Measurements from ENCODE around the gene BAIAP2. TPM values are rescaled to one million over a fixed set of nuclear protein-coding genes. Genes with fewer than 3 reads are reported as not detected.

The BAIAP2 gene
- total RNA-seq, 2 experiments from 2014 or later = 7.4 to 7.5 TPM

DNA sequence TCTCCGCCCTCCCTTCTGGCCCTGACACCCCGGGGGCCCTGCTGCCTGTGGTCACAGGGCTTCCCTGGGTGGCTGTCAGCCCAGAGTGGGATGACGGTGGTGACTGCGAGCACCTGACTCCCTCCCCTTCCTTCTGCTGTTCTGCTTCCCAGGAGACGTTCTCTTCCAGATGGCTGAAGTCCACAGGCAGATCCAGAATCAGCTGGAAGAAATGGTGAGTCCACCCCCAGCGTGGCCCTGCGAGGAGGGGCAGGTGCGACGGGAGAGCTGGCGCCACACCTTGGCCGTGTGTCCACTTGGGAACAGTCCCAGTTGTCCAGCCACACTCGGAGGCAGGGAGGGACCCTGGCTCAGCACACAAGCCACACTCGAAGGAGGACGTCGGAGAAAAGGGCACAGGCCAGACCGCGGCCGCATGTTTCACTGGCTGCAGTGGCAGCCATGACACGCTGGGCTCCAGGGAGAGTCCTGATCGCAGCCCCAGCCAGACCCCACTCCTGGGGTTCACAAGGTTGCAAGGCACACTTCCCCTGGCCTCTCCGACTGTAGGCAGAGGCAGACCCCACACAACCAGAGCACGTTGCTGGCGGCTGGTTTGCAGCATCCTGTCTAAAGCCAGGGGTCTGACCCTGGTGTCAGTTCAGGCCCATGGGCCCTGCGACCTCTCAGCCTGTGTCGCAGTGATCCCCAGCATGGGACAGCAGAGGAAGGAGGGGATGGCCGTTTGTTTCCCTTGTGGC, 49.9 kb downstream of the BAIAP2 start:
- Mint-ChIP-seq H3K4me1 (no peaks in the 10 kb centered on the region), H3K36me3 (no peaks in the 10 kb centered on the region), H3K27me3 (no peaks in the 10 kb centered on the region), H3K9me3 (no peaks in the 10 kb centered on the region), H3K27ac (no peak overlapping the region), H3K4me3 (no peak overlapping the region)
- POLR2A ChIA-PET = no interaction called here
- no peak for ATAC-seq (ENCODE audit: low read depth)
- no peak for DNase-seq

DNA sequence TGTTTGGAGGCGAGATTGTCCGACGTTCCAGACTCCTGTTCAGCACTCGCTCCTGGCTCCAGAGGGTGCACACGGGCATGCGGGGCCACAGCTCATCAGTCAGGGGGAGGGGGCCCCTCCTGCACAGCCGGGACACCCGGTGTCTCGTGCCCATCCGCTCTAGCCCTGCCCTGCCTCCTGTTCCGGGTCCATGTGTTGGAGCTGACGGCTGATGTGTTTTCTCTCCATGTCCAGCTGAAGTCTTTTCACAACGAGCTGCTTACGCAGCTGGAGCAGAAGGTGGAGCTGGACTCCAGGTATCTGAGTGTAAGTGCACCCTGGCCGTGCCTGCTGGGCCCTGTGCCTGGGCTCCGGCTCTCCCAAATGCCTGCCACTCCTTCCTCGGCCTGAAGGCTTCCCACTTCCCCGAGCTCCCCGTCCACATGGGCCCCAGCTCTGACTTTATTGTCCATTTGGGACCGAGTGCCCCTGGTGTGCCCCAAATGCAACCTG, 50.5 kb downstream of the BAIAP2 start:
- no peaks in the 10 kb centered on the region for H3K4me1 Mint-ChIP-seq
- no peak overlapping the region for H3K27ac Mint-ChIP-seq
- H3K27me3 Mint-ChIP-seq = no peaks in the 10 kb centered on the region
- no peak for ATAC-seq (ENCODE audit: low read depth)
- DNase-seq = no peak
- H3K36me3 Mint-ChIP-seq = no peaks in the 10 kb centered on the region
- POLR2A ChIA-PET = no interaction called here
- no peak overlapping the region for H3K4me3 Mint-ChIP-seq
- H3K9me3 Mint-ChIP-seq = no peaks in the 10 kb centered on the region

DNA sequence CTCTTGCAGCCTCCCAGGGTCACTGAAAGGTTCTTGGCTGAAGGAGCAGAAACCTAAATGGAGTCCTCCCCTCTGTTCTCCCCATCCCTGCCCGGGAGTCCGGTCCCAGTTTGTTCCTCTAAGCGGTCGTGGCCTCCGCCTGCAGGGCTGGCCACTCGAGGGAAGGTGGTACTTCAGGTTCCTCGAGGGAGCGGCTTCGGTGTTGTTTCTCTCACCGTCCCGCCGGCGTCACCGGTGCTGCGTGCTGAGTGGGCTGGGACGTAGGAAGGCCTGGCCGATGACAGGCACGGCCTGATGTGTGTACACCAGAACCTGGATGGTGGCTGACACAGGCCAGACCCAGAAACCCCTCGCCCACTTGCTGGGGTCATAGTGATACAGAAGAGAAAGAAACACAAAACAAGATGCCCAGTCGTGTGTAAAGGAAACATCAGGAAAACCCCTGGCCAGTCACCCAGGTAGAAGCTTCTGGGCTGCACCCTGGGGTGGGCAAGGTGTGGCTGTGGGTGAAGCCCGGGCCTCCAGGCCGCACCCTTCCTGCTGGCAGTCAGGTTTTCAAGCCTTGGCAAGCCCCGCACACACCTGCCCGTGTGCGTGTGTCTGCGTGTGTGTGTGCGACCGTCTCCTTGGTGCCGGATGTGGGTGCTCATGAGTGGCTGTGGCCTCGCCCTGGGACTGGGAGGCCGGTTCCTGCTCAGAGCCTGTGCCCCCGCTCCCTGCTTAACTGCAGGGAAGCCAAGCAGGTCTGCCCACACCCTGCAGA, 52.0 kb downstream of the BAIAP2 start:
- POLR2A ChIA-PET = interaction anchor here (1.1 to 1.4 kb wide), 2 partner anchors 12 to 38 kb away, joined by 3 read pairs; no protein-coding TSS in a partner anchor

DNA sequence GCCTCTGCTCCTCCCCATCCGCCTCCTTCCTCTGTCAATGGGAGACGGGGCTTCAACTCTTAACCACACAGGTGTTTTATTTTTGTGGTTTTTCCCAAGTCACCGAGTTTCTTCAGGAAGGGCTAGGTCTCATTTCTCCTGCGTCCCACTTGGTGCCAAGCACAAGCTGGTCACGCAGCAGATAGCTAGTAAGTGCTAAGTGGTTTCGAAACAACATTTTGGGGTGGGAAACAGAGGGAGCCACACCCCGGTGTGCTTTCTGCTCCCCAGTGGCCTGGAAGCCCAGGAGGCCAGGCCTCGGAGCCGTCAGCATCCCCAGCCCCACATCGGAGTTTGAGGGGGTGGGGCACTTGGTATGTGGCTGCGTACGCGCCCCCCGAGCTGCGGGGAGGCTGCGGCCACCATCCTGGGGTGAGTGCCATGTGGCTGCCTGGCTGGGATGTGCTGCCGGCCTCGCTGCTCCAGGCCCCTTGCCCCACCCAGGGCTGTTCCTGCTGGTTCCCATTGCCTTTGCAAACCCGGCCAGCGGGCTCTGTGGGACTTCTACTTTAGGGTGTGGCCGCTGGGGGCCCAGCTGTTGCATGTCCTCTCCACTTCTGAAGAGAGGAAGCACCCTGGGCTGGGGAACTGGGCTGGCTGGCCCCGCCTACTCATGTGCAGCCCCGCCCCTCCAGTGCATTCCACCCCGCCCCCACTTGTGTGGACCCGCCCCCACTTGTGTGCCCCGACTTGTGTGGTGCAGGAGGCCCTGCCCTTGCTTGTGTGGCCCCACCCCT, 55.6 kb downstream of the BAIAP2 start:
- peaks cover 6% of the 10 kb centered on the region for H3K4me1 Mint-ChIP-seq
- no peak overlapping the region for H3K27ac Mint-ChIP-seq
- no peaks in the 10 kb centered on the region for H3K36me3 Mint-ChIP-seq
- no peak for DNase-seq
- no peaks in the 10 kb centered on the region for H3K9me3 Mint-ChIP-seq
- POLR2A ChIA-PET = no interaction called here
- H3K4me3 Mint-ChIP-seq = no peak overlapping the region
- peak; percentile 12 for ATAC-seq (ENCODE audit: low read depth)
- H3K27me3 Mint-ChIP-seq = no peaks in the 10 kb centered on the region

More for the DNA sequence above, 52.0 kb downstream of the BAIAP2 start:
- DNase-seq (no peak), ATAC-seq (ENCODE audit: low read depth) (no peak)
- no peak overlapping the region for H3K4me3 Mint-ChIP-seq
- no peak overlapping the region for H3K27ac Mint-ChIP-seq
- H3K4me1 Mint-ChIP-seq = no peaks in the 10 kb centered on the region
- no peaks in the 10 kb centered on the region for H3K27me3 Mint-ChIP-seq
- no peaks in the 10 kb centered on the region for H3K9me3 Mint-ChIP-seq
- no peaks in the 10 kb centered on the region for H3K36me3 Mint-ChIP-seq

DNA sequence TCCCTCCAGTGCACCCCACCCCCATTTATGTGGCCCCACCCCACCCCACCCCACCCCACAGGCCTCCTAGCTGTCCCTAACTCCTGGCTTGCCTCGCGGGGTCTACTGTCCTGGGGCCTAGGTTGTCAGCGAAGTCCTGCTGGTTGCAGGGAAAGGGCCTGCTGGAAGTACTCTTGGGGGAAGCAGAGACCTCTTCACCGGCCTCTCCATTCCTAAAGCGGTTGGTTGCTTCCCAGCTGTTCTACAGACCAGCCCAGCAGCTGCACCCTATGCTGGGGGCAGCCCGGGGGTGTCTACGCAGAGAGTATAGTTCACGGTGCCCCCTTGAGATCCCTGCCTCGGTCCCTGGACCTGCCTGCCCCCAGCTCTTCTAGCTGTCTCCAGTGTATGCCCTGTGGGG, 56.2 kb downstream of the BAIAP2 start:
- POLR2A ChIA-PET = interaction anchor here (0.5 to 1.0 kb wide), 2 partner anchors 100 to 803 kb away, joined by 3 read pairs; no protein-coding TSS in a partner anchor
- H3K27me3 Mint-ChIP-seq = no peaks in the 10 kb centered on the region
- H3K4me3 Mint-ChIP-seq = no peak overlapping the region
- ATAC-seq (ENCODE audit: low read depth) = no peak
- no peak overlapping the region for H3K27ac Mint-ChIP-seq
- H3K9me3 Mint-ChIP-seq = no peaks in the 10 kb centered on the region
- no peak for DNase-seq
- H3K36me3 Mint-ChIP-seq = no peaks in the 10 kb centered on the region
- peaks cover 8% of the 10 kb centered on the region for H3K4me1 Mint-ChIP-seq

DNA sequence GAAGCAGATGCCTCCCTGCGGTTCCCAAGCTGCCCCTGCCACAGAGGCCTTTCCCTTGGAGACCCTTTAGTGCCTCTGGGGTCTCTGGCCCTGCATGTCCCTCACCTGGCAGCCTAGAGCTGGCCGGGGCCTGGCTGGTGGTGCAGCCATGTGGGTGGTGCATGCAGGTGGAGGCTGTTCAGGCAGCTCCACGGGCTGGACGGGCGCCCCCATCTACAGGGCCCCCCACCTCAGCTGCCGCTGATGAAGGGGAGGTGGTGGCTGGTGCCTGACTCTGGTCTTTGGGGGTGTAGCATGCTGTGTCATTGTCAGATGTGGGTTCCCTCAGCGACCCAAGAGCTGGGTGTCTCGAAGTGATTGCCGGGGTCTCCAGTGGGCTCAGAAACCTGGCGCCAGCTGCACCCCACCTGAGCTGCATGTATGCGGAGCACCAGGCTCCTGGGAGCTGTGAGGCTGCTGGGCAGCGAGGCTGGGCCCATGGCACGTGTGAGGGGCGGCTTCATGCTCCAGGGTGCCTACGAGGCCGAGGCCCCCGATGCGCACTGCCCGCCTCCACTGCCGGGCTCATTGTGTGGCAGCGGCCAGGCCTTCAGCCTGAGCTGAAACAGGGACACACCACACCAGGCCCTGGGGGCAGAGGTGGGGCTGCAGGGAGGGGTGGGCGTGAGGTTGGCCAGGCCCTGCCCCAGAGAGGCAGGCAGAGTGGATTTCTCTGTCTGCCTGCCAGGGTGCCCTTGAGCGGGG, 57.0 kb downstream of the BAIAP2 start:
- no peaks in the 10 kb centered on the region for H3K36me3 Mint-ChIP-seq
- no peak overlapping the region for H3K27ac Mint-ChIP-seq
- no peaks in the 10 kb centered on the region for H3K9me3 Mint-ChIP-seq
- H3K4me1 Mint-ChIP-seq = peaks cover 10% of the 10 kb centered on the region
- POLR2A ChIA-PET = interaction anchor here (0.5 to 1.0 kb wide), 2 partner anchors 101 to 804 kb away, joined by 3 read pairs; no protein-coding TSS in a partner anchor
- DNase-seq = no peak
- no peaks in the 10 kb centered on the region for H3K27me3 Mint-ChIP-seq
- H3K4me3 Mint-ChIP-seq = no peak overlapping the region
- ATAC-seq (ENCODE audit: low read depth) = no peak

DNA sequence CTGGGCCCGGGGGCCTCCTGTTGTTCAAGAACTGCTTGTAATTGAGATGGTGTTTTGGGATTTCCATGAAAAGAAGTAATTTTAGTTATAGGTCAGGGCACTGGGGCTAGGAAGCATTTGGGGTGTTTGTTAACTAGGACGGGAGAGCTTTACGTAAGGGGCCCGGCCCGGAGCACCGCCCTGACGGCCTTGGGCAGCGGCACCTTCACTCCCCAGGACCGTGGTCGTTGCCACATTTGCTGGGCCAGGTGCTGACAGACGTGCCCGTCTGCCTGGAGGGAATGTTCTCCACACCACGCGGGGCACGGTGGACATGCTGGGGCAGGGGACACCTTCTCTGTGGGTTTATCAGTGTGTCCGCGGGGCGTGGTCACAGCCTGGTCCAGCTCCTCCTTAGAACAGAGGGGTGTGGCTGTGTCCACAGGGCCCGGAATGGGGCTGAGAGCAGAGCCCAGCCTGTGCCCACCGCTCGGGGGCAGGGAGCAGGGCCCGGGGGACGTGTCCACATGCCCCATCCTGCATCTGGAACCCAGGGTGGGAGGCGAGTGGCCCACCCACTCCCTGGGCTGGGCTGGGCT, 57.7 kb downstream of the BAIAP2 start:
- ATAC-seq (ENCODE audit: low read depth) = no peak
- no peaks in the 10 kb centered on the region for H3K36me3 Mint-ChIP-seq
- POLR2A ChIA-PET = no interaction called here
- no peak overlapping the region for H3K4me3 Mint-ChIP-seq
- no peaks in the 10 kb centered on the region for H3K27me3 Mint-ChIP-seq
- H3K9me3 Mint-ChIP-seq = no peaks in the 10 kb centered on the region
- no peak for DNase-seq
- H3K4me1 Mint-ChIP-seq = peaks cover 10% of the 10 kb centered on the region
- no peak overlapping the region for H3K27ac Mint-ChIP-seq

DNA sequence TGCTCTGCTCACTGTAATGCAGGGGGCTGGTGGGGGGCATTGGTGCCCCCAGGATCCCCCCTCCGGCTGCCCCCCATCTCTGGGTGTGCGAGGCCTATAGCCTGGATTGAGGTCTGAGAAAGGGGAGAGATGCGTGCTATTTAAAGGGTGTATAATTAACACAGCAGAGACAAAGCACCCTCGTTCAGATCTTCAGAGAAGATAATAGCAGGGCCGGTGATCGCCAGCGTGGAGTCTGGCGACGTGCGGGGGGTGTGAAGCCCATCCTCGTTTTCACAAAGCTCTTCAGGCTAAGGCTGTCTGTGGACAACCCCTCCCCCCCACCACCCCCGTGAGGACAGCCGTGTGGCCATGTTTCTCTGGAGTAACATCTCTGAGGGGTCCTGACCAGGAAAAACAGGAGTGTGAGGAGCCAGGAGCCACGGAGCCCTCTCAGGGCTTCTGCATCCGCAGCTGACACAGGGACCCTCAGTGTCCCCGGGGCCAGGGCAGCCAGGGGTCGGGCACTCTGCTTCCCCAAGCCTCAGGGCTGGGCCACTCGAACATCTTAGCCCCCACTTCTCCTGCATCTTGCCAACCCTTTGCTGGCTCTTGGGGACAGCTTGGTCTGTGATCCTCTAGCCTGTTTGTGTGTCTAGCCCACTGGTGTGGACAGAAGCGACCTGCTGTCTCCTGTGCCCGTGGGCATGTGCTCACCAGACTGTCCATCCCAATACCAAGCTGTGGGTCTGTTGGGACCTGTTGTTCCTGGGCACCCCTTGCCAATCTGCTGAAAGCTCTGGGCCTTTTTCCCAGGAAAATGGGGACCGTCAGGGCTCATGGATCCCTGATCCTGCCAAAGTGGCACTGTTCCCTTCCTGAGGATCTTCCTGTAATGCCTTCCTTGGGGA, 58.9 kb downstream of the BAIAP2 start:
- ATAC-seq (ENCODE audit: low read depth) = no peak
- Mint-ChIP-seq H3K9me3 (no peaks in the 10 kb centered on the region), H3K27me3 (no peaks in the 10 kb centered on the region), H3K36me3 (no peaks in the 10 kb centered on the region), H3K27ac (peak overlapping the region; percentile 44), H3K4me3 (no peak overlapping the region), H3K4me1 (peaks cover 10% of the 10 kb centered on the region)
- DNase-seq = no peak
- POLR2A ChIA-PET = interaction anchor here (0.8 to 1.4 kb wide), 2 partner anchors 75 to 102 kb away, joined by 3 to 12 read pairs; partner anchors contain the start of gene CHMP6

DNA sequence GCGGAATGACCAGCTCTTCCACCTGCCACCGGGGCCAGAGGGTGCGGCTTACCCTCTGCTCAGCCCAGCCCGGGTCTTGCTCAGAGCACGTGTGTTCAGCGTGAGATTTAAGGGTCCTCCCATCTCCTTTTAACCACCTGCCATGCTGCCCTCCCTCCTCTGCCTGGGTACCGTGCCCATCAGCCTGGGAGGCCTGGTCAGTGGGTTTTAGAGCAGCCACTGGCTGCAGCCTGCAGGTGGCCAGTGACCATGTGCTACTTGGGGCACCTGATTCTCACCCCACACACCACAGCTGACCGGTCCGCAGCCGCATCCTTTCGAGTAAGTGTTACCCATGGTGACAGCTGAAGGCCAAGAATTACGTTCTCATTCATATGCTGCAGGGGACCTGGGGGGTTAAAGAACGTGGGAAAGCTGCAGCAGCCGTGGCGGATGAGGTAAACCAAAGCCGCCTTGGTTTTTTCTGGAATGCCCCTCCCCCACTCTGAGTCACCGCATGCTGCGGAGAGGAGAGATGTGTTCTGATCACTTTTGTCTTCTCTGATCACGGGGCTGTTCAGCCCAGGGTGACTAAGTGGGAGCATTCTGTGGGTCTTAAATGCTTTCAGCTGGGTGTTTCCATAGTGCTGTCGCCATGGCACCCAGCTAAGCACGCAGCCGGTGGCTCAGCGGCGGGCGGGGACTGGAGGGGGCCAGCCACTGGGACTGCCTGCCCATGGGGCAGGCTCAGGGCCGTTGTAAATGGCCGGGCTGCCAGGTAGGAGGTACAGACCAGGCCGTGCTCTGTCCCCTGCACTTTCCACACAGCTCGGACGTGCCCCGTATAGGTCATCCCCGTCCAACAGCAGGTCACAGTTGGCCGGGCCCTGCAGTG, 59.8 kb downstream of the BAIAP2 start:
- ATAC-seq (ENCODE audit: low read depth) = peak; percentile 91
- POLR2A ChIA-PET = interaction anchor here (0.8 to 1.4 kb wide), 4 partner anchors 60 to 103 kb away, joined by 3 to 12 read pairs (median 4); partner anchors contain the start of genes BAIAP2 and CHMP6
- no peaks in the 10 kb centered on the region for H3K27me3 Mint-ChIP-seq
- peak overlapping the region; percentile 37 for H3K4me3 Mint-ChIP-seq
- H3K36me3 Mint-ChIP-seq = no peaks in the 10 kb centered on the region
- H3K27ac Mint-ChIP-seq = peak overlapping the region; percentile 64
- DNase-seq = peak; percentile 81
- H3K4me1 Mint-ChIP-seq = peaks cover 10% of the 10 kb centered on the region
- no peaks in the 10 kb centered on the region for H3K9me3 Mint-ChIP-seq

DNA sequence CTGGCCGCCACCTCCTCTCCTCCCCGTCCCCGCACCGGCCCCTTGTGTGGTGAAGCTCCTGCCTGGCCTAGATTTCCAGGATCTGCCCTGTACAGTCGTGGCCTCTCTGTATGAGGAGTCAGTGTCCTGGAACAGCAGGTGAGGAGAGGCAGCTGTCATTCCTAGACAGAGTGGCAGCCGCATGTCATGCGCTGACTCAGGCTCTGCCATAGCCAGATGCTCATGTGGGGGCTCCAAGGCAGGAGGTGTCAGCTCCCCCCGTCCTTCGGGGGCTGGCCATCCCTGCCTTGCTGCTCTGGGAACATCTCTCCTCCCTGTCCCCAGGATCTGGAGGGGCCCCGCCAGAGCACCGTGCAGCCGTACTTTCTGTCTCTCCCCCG, 60.4 kb downstream of the BAIAP2 start:
- DNase-seq (no peak), ATAC-seq (ENCODE audit: low read depth) (peak; percentile 5)
- Mint-ChIP-seq H3K27ac (peak overlapping the region; percentile 23), H3K36me3 (no peaks in the 10 kb centered on the region), H3K9me3 (no peaks in the 10 kb centered on the region), H3K4me1 (peaks cover 10% of the 10 kb centered on the region), H3K27me3 (no peaks in the 10 kb centered on the region), H3K4me3 (peak overlapping the region; percentile 52)
- POLR2A ChIA-PET = interaction anchor here (1.0 to 1.4 kb wide), 3 partner anchors 60 to 76 kb away, joined by 3 to 12 read pairs (median 4); partner anchors contain the start of gene BAIAP2

DNA sequence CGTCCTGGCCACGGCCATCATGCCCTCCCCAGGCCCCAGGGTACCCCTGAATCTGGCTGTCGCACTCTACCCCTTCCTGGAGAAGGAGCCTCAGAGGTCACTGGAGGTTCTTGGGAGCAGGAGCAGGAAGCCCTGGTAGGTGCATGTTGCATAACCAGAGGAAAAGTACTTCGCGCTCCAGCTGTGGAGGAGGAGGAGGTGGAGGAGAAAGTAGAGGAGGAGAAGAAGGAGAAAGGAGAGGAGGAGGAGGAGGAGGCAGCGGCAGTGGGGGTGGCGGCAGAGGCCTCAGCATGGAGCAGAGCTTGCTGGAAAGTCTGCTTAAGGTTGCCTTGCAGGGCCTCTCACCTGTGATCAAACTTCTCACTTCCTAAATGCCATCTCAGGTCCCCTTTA, 61.8 kb downstream of the BAIAP2 start:
- POLR2A ChIA-PET = no interaction called here

More for the DNA sequence above, 61.8 kb downstream of the BAIAP2 start:
- H3K27ac Mint-ChIP-seq = no peak overlapping the region
- no peaks in the 10 kb centered on the region for H3K9me3 Mint-ChIP-seq
- no peaks in the 10 kb centered on the region for H3K27me3 Mint-ChIP-seq
- peaks cover 10% of the 10 kb centered on the region for H3K4me1 Mint-ChIP-seq
- ATAC-seq (ENCODE audit: low read depth) = no peak
- no peak for DNase-seq
- H3K4me3 Mint-ChIP-seq = no peak overlapping the region
- no peaks in the 10 kb centered on the region for H3K36me3 Mint-ChIP-seq
